Pulmonary artery endothelial cell (primary cell): Measurements from ENCODE around the gene MRPS12. TPM values are rescaled to one million over a fixed set of nuclear protein-coding genes. Genes with fewer than 3 reads are reported as not detected.

Experiments used
- DNase-seq: peaks from one replicate; pipeline ENCODE4 v3.0.0-alpha.2; 2011; ENCODE audit warnings: low read depth, low spot score
- total RNA-seq: library from RNA; depleted of rRNA; stranded (reverse); fragments of >200 nt; gene quantifications from 2 replicates; pipeline ENCODE4 v1.2.3, GENCODE V29; 2014

Gene MRPS12
- total RNA-seq, 1 donor from 2014 or later, result 59.3 TPM

DNA sequence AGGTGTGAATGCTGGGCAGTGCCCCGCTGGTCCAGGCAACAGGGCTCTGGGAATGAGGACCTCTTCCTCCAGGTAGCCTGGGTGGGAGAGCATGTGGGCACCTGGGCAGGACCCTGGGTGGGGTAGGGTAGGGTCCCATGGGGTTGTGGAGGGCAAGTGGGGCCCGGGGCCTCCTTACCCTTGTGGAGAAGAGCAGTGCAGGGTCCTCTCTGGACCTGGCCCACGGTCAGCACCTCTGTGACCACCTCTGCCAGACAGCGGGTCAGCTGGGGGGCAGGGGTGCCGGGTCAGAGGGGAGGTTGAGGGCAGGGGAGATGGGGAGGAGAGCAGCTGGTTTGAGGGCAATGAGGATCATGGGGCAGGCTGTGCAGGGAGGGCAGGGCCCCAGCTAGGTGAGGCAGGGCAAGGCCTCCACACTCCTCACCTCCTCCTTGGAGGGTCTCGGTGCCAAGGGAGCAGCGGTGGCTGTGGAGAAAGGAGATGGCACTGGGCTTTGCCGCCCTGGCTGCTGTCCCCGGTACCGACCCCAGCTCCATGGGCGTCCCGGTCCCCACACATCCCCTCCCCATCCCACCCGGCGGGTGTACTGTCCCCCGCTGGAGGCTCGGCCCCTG, 19.2 kb upstream of the MRPS12 start:
- DNase-seq, result no peak

GRCh38 chr19:38912600-38913514, 17.9 kb upstream of the MRPS12 start:
- DNase-seq, result no peak

DNA sequence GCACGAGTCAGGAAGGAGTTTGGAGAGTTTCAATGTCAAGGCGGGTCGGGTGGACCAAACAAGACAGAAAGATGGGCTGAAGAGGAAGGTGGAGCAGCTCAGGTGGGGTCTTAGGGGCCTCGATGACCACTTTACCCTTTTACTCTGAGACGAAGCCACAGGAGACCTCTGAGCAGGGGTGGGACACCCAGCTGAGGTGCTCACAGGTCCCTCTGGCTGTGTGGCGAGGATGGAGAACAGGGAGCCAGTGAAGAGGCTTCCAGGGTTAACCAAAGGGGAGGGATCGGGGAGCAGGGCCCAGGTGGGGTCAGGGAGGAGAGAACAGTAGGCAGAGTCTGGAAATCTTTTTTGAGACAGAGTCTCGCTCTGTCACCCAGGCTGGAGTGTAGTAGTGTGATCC, 16.8 kb upstream of the MRPS12 start:
- DNase-seq, result no peak

DNA sequence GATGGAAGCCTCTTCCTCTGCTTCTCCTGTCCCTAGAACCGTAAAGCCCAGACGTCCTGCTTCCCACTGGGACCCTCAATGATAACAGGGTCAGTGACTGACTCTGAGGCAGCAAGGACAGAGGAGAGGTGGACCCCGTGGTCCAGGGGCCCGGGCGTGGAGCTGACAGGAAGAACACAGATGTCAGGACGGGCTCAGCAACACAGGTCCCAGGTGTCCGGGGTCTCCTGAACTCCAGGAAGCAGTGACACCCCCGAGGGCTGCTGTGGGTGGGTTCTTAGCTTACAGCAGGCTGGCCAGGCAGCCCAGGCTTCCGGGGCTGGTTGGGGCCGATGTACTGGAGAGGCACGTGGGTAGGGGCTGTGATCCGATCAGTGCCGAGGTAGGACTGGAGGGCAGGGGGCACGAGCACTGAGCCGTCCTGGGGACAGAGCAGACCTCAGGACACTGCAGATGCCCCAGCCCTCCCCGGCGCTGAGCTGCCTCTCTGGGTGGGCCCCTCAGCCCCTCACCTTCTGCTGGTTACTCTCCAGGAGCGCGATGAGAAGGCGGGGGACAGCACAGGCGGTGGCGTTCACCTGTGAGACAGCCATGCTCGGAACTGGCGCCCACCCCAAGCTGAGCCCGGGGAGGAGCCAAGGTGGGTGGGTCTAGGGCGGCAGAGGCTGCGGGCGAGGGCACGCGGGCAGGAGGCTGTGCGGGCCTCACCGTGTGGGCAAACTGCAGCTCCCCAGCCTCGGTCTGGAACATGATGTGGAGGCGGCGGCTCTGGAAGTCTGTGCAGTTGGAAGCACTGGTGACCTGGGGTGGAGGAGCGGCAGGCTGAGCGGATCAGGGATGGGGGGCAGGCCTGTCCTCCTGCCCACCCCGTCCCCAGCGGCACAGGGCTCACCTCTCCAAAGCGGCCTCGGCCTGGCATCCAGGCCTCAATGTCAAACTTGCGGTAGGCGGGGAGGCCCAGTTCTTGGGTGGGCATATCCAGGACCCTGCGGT, 15.1 kb upstream of the MRPS12 start:
- no peak for DNase-seq

DNA sequence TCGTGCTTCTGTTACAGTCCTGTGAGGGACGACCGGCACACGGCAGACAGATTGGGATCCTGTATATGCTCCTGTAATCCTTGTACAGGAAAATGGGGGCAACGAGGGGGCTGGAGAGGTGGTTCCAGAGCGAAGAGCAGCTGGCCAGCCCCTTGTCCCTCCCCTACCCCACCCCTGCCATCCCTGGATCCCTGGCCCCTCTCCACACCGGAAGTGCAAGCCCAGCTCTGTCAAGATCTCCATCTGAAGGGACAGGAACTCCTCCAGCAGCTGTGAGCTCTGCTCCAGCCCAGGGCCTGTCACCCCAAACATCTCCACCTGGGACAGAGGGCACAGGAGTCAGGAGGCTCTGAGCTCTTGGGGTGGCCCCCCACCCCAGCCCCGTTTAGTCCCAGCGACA, 13.2 kb upstream of the MRPS12 start:
- no peak for DNase-seq

GRCh38 chr19:38917921-38918491, 12.7 kb upstream of the MRPS12 start:
- no peak for DNase-seq

DNA sequence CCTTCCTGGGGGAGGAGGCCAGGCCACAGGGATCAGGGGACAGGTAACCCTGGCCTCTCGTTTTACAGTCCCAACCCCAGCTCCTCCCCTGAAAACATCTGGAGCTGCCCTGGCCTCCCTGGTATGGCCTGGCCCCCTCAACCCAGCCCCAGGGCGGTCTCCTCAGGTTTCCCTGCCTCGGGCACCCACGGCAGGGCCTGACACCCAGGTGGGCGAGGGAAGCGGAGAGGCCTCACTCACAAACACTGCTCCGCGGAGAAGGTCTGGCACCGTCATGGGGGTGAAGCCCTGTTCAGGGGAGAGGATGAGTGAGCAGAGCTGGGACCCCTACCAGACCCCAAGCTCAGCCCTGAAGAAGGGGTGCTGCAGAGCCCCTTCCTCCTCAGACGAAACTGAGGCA, 12.2 kb upstream of the MRPS12 start:
- no peak for DNase-seq

- no peak for DNase-seq
Observed at GRCh38 chr19:38919837-38920601, 10.7 kb upstream of the MRPS12 start.

DNA sequence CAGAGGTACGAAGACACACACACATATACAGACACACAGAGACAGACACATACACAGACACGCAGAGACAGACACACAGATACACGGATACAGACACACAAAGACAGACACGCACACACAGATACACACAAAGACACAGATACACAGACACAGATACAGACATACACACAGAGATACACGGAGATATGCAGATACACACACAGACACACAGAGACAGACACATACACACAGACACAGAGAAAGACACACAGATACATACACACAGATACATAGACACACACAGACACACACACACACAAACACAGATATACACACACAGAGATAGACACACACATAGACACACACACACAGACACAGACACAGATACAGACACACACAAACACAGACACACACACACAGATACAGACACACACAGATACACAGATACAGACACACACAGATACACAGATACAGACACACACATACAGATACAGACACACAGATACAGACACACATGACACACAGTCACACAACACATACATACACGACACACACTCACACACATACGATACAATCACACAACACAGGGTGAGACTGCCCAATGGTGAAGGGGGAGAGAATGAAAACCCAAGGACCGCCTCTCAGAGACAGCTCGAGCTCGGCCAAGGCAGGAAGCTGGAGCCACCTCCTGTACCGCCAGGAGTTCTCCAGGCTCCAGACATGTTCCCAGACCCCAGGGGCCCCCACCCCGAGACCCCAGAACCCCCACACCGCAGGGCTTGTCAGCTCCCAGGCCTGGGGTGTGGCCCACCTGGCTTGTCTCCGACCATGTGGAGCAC, 9.9 kb upstream of the MRPS12 start:
- no peak for DNase-seq

- DNase-seq, result no peak
Observed at GRCh38 chr19:38921420-38922274, 9.1 kb upstream of the MRPS12 start.

DNA sequence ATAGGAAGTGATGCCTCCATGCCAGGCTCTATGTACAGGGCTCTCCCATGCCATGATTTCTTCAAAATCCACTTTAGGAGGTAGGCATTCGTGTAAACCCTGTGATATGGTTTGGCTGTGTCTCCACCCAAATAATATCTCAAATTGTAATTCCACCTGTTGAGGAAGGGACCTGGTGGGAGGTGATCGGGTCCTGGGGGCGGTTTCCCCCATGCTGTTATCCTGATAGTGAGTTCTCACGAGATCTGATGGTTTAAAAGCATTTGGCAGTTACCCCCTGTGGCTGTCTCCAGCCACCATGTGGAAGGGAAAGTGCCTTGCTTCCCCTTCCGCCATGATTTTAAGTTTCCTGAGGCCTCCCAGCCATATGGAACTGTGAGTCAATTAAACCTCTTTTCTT, 8.3 kb upstream of the MRPS12 start:
- DNase-seq, result no peak

DNA sequence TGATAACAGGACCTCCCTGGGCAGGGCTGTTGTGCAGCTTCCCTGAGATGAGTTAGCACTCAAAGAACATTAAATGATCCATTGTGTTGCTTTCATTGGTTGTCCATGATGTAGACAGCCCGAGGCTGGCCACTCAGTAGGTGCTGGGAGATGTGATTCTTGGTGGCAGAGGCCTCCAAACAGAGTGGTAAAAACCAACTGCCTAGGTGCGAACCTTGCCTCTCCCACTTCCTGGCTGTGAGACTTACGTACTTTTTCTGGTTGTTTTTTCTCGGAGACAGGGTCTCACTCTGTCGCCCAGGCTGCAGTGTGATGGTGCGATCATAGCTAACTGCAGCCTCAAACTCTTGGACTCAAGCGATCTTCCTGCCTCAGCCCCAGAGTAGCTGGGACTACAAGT, 6.4 kb upstream of the MRPS12 start:
- no peak for DNase-seq

DNA sequence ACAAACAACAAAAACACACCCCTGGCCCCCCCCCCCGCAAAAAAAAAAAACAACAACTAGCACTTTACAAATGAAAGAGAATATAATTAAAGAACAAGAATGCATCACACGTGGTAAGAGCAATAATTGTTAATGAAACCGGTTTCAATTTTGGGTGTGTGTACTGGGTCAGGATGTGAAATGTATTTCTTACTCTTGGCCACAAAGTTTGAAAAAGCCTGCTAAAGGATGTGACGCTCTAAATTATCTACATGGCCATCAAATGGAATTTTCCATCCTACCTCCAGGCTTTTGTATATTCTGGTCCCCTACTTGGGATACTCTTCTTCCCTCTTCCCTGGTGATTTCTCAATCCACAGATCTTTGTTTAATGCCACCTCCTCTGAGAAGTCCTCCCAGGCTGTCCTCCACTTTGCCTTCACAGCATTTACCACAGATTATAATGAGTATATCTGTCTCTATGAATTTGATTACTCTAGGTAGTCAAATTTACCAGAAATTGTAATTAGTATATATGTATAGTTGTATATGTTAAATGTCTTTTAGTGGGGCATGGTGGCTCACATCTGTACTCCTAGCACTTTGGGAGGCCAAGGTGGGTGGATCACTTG, 2.2 kb upstream of the MRPS12 start:
- DNase-seq, result no peak

DNA sequence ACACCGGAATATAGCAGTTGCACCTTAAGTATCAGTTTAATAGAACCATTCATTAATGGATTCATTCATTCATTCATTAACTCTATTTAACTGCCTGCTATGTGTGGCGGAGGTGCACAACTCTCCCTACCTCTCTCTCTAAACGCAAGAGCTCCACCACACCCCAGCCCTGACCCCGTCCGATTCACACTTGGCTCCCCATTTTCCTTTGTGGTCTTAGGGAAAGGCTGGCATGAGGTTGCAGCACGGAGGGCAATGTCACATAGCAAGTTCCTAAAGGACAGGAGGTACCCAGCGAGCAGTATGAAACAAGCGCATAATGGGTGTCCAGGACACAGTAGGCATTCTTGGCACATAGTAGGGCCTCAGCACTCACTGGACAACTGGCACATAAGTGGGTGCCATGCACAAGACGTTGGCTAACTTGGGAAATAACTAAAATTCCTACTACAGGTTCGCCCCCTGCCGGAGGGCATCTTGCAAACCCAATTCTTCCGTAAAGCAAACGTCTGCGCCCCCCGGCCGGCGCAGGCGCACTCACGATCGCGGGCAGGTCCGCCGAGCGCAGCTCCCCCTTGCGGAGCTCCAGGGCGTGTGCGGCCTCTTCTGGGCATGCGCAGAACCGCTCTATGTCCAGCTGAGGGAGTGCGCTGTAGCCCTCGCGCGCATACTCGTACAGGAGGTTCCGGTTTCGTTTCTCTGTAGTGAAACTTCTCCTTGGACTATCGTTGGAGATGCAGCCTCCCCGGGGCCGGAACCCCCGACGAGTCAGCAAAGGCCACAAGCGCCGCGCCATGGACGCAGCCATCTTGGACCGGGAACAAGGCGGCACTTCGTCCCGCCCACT, 592 bp upstream of the MRPS12 start, which contains the start of gene SARS2:
Gene SARS2, minus strand, starts transcription at position 835 of the 847 bp plus-strand sequence. Its CDS starts 27 bp downstream, at position 808.
- DNase-seq, result peak; percentile 77

DNA sequence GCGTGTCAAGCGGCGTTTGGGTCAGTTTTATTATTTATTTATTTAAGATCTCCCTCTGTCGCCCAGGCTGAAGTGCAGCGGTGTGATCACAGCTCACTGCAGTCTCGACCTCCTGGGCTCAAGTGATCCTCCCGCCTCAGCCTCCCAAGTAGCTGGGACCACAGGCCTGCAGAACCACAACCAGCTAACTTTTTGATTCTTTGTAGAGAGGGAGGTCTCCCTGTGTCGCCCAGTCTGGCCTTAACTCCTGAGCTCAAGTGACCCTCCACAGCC, 713 bp downstream of the MRPS12 start:
- no peak for DNase-seq

GRCh38 chr19:38932425-38933179, 1.9 kb downstream of the MRPS12 start:
- DNase-seq, result peak; percentile 13

DNA sequence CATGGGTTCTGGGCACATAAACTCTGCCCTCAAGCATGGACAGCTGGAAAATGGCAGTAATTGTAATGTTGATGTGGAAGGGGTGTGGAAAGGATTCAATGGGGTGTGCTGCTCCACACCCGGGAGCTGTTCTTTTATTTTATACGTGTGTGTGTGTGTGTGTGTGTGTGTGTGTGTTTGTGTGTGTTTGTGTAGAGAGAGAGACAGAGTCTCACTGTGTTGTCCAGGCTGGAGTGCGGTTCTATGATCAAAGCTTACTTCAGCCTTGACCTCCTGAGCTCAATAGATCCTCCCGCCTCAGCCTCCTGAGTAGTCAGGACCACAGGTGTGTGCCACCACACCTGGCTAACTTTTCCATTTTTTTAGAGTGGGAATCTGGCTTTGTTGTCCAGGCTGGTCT, 2.8 kb downstream of the MRPS12 start:
- DNase-seq, result no peak
